ENCODE measurements around the gene HIVEP3. TPM values are rescaled to one million over a fixed set of nuclear protein-coding genes. Genes with fewer than 3 reads are reported as not detected.

Gene HIVEP3
- total RNA-seq, 1 experiment from 2014 or later, result 1.4 TPM

- Histone ChIP-seq H3K27me3 (ENCODE audit: insufficient read depth, low read length) (no peaks in the 10 kb centered on the region), H4K5ac (ENCODE audit: insufficient read length, low read depth, low read length) (no peak overlapping the region), H3K18ac (ENCODE audit: insufficient read length, low read depth, low read length) (no peak overlapping the region), H3K56ac (ENCODE audit: insufficient read length, low read depth, low read length) (no peak overlapping the region), H2BK120ac (ENCODE audit: low read depth, low read length, poor library complexity, severe bottlenecking) (no peak overlapping the region), H3K23ac (ENCODE audit: insufficient read length, low read depth, low read length) (no peak overlapping the region), H4K20me1 (ENCODE audit: control insufficient read depth, insufficient read depth, insufficient read length) (no peaks in the 10 kb centered on the region), H3T11ph (ENCODE audit: low read length) (no peak overlapping the region), H3K9ac (ENCODE audit: extremely low read depth, insufficient read length, low read length) (no peak overlapping the region), H3K9me3 (ENCODE audit: control insufficient read depth, low read depth, low read length) (no peaks in the 10 kb centered on the region), H3K14ac (ENCODE audit: insufficient read depth, low read length) (no peak overlapping the region), H2AK5ac (ENCODE audit: insufficient read length, low read length) (no peak overlapping the region), H3K27ac (ENCODE audit: insufficient read length, low read depth, low read length) (no peak overlapping the region), H4K8ac (replicated peaks; ENCODE audit: insufficient read length, low read depth, low read length) (no peak overlapping the region), H3K23me2 (ENCODE audit: insufficient read length, low read depth, low read length, poor library complexity, severe bottlenecking) (no peaks in the 10 kb centered on the region), H4K91ac (ENCODE audit: insufficient read length, low read depth, low read length) (no peak overlapping the region), H3K79me2 (ENCODE audit: insufficient read depth, low read length) (no peaks in the 10 kb centered on the region), H3K4me1 (ENCODE audit: insufficient read depth, low read length) (no peaks in the 10 kb centered on the region), H3K79me1 (ENCODE audit: insufficient read depth, low read depth, low read length, poor library complexity, severe bottlenecking) (no peaks in the 10 kb centered on the region), H2AFZ (ENCODE audit: low read length) (no peak overlapping the region), H3K4me2 (ENCODE audit: insufficient read depth, insufficient read length, low read length) (no peak overlapping the region), H2BK20ac (ENCODE audit: low read depth, low read length, poor library complexity, severe bottlenecking) (no peak overlapping the region), H2BK15ac (ENCODE audit: low read depth, low read length) (no peak overlapping the region), H2BK5ac (ENCODE audit: insufficient read length, low read length) (no peak overlapping the region), H3K4ac (ENCODE audit: low read depth, low read length) (no peak overlapping the region), H2BK12ac (ENCODE audit: insufficient read length, low read depth, low read length) (no peak overlapping the region)
- TF ChIP-seq CTCF (conservative IDR thresholded peaks at IDR 0.05), result no peak
- H3K27me3 Mint-ChIP-seq (ENCODE audit: low read depth), result peaks cover 31% of the 10 kb centered on the region
- no peak overlapping the region; a peak in 1 of 5 replicates for H3K4me3 Mint-ChIP-seq
- no peaks in the 10 kb centered on the region for H3K4me1 Mint-ChIP-seq
- WGBS (ENCODE audit: extremely low coverage, insufficient read length, low lambda C conversion rate), result no CpG with 5 or more reads among the region's 5 CpGs
- DNase-seq, result no peak
- peaks cover 18 to 19% of the 10 kb centered on the region in 2 experiments; a peak in 4 of 5 replicates for H3K9me3 Mint-ChIP-seq
- H3K36me3 Mint-ChIP-seq (ENCODE audit: insufficient read depth in 1 of 3, low read depth in 3 of 3), result peaks cover 0 to 5% (median 2%) of the 10 kb centered on the region in 3 experiments; a peak in 2 of 7 replicates
- no peak overlapping the region for H3K27ac Mint-ChIP-seq
Measured at GRCh38 chr1:41533731-41534080, 385.0 kb downstream of the HIVEP3 start.

Data from H9 (cell line).